AG04450 (cell line): Measurements from ENCODE around the gene SLC24A4. TPM values are rescaled to one million over a fixed set of nuclear protein-coding genes. Genes with fewer than 3 reads are reported as not detected.
A peak's percentile ranks its signal among the peaks of the same experiment; 100 is the strongest.

ENCODE experiments used
- CTCF ChIA-PET: fragments of 300-600, 350-600 bp; formaldehyde crosslinking; extraction: SDS; loops from one replicate; lab custom pipeline; 2022; ENCODE audit warnings: antibody characterized with exemption, inconsistent platforms; lab: Charles Lee
- POLR2A ChIA-PET: fragments of 350-600 bp; formaldehyde crosslinking; extraction: SDS; loops from one replicate; lab custom pipeline; 2021; ENCODE audit warnings: antibody characterized with exemption, inconsistent platforms; lab: Yijun Ruan, JAX
- DNase-seq: peaks from one replicate; pipeline ENCODE4 v3.0.0-alpha.2; 2011; ENCODE audit warnings: low read depth, low spot score
- H3K27ac ChIP-seq: one replicate; pipeline ENCODE4 v1.5.1; 2012; ENCODE audit warnings: low read depth, low read length, control low read depth
- H3K27me3 ChIP-seq: one replicate; pipeline ENCODE4 v1.6.0; 2012; ENCODE audit warnings: low read length; ENCODE audit not compliant: control insufficient read depth, insufficient read depth
- H3K4me3 ChIP-seq: 2 replicates; pipeline ENCODE4 v1.5.1; 2011; ENCODE audit warnings: mild to moderate bottlenecking, low read depth, low read length, control low read depth
- H3K9me3 ChIP-seq: 2 replicates; pipeline ENCODE4 v1.5.1; 2012; ENCODE audit warnings: low read length; ENCODE audit not compliant: control insufficient read depth, insufficient read depth
- polyA plus RNA-seq: library from polyadenylated mRNA; depleted of rRNA; stranded (reverse); fragments of >200 nt; gene quantifications from 2 replicates; pipeline ENCODE4 v1.2.3, GENCODE V29; 2011
- TF ChIP-seq, protein P1 (sequence below): IDR thresholded peaks from 2 replicates; pipeline ENCODE4 v1.5.1; 2011; ENCODE audit warnings: low read depth, low read length, control low read depth, inconsistent platforms

SLC24A4 gene
- polyA plus RNA-seq, 1 experiment = not detected

DNA sequence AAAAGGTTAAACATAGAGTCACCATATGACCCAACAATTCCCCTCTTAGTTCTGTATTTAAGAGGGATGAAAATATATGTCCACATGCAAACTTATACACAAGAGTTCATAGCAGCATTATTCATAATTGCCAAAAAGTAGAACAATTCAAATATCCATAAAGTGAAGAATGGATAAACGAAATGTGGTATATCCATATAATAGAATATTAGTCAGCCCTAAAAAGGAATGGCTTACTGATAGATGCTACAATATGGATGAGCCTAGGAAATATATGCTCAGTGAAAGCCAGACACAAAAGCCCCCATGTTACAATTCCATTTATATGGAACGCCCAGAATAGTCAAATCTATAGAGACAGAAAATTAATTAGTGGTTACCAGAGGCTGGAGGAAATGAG, 146.6 kb downstream of the SLC24A4 start:
- no peak for DNase-seq
- ChIA-PET POLR2A (no interaction called here), CTCF (interaction anchor here (1.3 kb wide), 1 partner anchor 217 kb away, joined by 3 read pairs; no protein-coding TSS in a partner anchor)
- H3K27ac ChIP-seq = no peak overlapping the region
- peaks cover 15% of the 10 kb centered on the region for H3K9me3 ChIP-seq
- no peaks in the 10 kb centered on the region for H3K27me3 ChIP-seq
- H3K4me3 ChIP-seq = no peak overlapping the region
- TF ChIP-seq, protein P1, sequence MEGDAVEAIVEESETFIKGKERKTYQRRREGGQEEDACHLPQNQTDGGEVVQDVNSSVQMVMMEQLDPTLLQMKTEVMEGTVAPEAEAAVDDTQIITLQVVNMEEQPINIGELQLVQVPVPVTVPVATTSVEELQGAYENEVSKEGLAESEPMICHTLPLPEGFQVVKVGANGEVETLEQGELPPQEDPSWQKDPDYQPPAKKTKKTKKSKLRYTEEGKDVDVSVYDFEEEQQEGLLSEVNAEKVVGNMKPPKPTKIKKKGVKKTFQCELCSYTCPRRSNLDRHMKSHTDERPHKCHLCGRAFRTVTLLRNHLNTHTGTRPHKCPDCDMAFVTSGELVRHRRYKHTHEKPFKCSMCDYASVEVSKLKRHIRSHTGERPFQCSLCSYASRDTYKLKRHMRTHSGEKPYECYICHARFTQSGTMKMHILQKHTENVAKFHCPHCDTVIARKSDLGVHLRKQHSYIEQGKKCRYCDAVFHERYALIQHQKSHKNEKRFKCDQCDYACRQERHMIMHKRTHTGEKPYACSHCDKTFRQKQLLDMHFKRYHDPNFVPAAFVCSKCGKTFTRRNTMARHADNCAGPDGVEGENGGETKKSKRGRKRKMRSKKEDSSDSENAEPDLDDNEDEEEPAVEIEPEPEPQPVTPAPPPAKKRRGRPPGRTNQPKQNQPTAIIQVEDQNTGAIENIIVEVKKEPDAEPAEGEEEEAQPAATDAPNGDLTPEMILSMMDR = no peak

- TF ChIP-seq, protein P1 = no peak
- Histone ChIP-seq H3K4me3 (no peak overlapping the region), H3K27me3 (no peaks in the 10 kb centered on the region), H3K27ac (no peak overlapping the region), H3K9me3 (peaks cover 15% of the 10 kb centered on the region)
- ChIA-PET CTCF (interaction anchor here (1.3 kb wide), 1 partner anchor 216 kb away, joined by 3 read pairs; no protein-coding TSS in a partner anchor), POLR2A (no interaction called here)
- DNase-seq = no peak
Observed at GRCh38 chr14:92470215-92470614, 147.2 kb downstream of the SLC24A4 start.

- no peaks in the 10 kb centered on the region for H3K27me3 ChIP-seq
- H3K27ac ChIP-seq = peak overlapping the region; percentile 3
- DNase-seq = no peak
- TF ChIP-seq, protein P1 = no peak
- CTCF ChIA-PET = interaction anchor here (1.0 to 1.5 kb wide), 3 partner anchors 10 to 216 kb away, joined by 3 to 6 read pairs (median 3); no protein-coding TSS in a partner anchor
- H3K4me3 ChIP-seq = no peak overlapping the region
- POLR2A ChIA-PET = no interaction called here
- H3K9me3 ChIP-seq = peaks cover 15% of the 10 kb centered on the region
Observed at GRCh38 chr14:92470811-92471210, 147.8 kb downstream of the SLC24A4 start.

- peak overlapping the region; percentile 73 for H3K27ac ChIP-seq
- H3K27me3 ChIP-seq = no peaks in the 10 kb centered on the region
- CTCF ChIA-PET = interaction anchor here (1.0 to 1.5 kb wide), 2 partner anchors 9 to 214 kb away, joined by 3 to 6 read pairs; no protein-coding TSS in a partner anchor
- POLR2A ChIA-PET = interaction anchor here (0.6 to 0.7 kb wide), 2 partner anchors 21 to 87 kb away, joined by 3 read pairs; no protein-coding TSS in a partner anchor
- peaks cover 10% of the 10 kb centered on the region for H3K9me3 ChIP-seq
- peak; percentile 86 for DNase-seq
- no peak overlapping the region for H3K4me3 ChIP-seq
- TF ChIP-seq, protein P1 = no peak
Observed at GRCh38 chr14:92471919-92472318, 149.0 kb downstream of the SLC24A4 start.

DNA sequence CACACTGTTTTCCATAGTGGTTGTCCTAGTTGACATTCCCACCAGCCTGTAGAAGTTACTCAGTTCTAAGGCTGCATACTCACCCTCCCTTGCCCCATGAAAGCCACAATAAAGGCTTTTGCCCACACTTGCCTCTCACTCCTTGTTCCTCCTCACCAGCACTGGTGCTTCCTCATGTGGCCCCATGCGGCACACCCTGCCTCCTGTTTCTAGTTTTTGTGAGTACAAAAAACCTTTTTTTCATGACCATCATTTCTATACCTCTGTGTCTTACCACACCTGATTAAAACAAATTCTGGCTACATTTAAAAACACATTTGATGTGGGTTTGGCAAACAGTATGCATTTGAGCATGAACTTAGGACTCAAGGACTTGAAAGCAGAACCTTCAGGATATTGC, 149.9 kb downstream of the SLC24A4 start:
- Histone ChIP-seq H3K9me3 (peaks cover 4% of the 10 kb centered on the region; the same call in 1 of the 2 replicates), H3K27ac (no peak overlapping the region), H3K4me3 (no peak overlapping the region), H3K27me3 (no peaks in the 10 kb centered on the region)
- CTCF ChIA-PET = interaction anchor here (1.2 kb wide), 1 partner anchor 208 kb away, joined by 3 read pairs; no protein-coding TSS in a partner anchor
- POLR2A ChIA-PET = interaction anchor here (0.7 kb wide), 1 partner anchor 20 kb away, joined by 3 read pairs; no protein-coding TSS in a partner anchor
- no peak for DNase-seq
- TF ChIP-seq, protein P1 = no peak
